Activated gamma-delta T cell treated with Interleukin-2 at 50 U/mL for 16 hours (primary cell): ENCODE results near the gene CFAP210.
"Not testable (repeated sequence)": the region's sequence is repeated elsewhere in the genome, so short reads cannot be mapped to it uniquely, and the experiment has no call there.

Experiments
- DNase-seq: peaks from one replicate; pipeline ENCODE4 v3.0.0-alpha.2; 2020

Gene CFAP210

DNA sequence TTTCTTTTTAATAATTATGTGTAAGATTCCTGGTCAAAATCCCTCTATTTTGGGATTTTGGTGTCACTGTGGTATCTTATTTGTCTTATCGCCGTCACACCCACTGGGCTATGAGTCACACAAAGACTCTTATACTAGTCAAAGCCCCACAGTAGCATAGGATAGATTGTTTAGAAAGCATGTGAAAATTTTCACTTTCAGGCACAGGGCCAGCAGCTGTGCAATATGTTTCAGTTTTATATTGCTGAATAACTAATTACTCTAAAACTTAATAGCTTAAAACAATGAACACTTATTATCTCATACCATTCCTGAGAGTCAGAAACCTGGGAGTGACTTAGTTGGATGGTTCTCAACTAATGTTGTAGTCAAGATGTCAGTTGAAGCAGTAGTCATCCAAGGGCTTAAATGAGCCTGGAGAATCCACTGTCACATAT is 24.0 kb downstream of the CFAP210 start:
- no peak for DNase-seq

DNA sequence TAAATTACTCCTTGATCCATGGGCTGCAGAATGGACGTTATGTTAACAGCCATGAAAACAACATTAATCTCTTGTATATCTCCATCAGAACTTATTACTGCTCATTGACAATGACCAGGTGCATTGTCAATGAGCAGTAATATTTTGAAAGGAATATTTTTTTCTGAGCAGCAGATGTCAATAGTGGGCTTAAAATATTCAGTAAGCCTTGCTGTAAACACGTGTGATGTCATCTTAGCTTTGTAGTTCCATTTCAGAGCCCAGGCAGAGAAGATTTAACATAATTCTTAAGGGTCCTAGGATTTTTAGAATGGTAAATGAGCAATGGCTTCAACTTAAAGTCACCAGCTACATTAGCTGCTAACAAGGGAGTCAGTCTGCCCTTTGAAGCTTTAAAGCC is 26.6 kb downstream of the CFAP210 start:
- no peak for DNase-seq

DNA sequence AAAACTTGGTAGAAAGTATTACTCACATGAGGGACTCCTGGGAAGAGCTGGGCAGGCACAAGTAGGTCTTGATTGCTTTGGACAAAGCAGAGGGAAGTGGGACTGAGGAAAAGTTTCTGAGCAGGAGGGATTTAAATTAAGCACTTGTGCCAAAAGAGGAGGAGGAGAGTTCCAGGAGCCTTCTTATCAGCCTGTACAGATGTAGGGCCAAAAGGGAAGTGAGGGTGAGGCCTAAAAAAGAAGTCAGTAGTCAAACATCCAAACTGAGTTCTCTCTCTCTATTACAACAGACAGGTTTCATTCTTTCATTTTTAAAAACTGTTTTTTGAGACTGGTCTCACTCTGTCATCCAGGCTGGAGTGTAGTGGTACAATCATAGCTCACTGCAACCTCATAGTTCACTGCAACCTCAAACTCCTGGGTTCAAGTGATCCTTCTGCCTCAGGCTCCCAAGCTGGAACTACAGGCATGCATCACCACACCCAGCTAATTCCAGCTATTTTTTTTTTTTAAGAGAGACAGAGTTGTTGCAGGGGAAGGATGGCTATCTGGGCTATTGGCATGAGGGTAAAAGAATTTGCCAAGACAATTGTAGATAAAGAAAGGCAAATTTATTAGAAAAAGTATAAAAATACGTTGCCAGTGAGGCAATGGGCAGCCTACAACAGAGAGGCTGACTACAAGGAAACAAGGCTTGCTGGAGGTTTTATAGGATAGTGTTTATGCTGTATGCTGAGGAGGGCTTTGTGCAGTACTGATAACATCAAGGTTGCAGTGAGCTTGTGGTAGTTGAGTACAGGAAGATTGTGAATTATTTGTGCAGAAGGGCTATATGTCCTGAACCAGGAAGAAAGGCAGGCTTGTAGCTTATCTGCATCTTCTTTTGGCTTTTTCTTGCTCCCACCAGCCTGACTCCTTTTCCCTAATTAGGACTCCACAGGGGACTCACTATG is 29.0 kb downstream of the CFAP210 start:
- DNase-seq, result no peak

DNA sequence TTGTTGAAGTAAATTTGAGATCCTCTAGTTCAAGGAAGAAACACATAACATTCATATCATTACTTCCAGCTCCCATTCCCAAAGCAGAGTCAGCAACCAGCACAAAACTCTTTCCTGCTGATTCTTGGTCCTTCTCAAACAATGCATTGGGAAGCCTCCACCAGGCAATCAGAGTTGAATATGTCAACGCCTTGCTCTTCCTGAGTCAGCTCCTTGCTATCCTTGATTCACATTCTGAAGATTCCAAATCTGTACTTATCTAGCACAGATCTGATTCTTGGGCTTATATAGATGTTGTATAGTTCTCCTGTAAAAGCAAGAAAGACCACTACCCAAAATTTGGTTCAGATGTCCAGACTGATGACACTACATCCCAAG is 29.6 kb downstream of the CFAP210 start:
- DNase-seq, result no peak

DNA sequence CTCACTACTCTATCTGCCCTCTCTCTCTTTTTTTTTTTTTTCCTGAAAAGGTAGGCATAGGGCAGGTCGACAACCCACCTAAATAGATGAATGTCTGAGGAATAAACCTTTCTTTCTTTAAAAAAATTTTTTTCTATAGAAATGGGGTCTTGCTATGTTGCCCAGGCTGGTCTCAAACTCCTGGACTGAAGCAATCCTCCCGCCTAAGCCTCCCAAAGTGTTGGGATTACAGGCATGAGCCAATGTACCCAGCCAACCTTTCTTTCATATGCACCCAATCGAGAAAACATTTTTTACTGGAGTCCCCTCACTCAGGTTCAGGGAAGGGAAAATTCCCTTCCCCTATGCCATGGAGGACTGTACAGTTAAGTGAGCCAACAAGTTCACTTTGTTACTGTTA is 31.0 kb downstream of the CFAP210 start:
- DNase-seq, result no peak

DNA sequence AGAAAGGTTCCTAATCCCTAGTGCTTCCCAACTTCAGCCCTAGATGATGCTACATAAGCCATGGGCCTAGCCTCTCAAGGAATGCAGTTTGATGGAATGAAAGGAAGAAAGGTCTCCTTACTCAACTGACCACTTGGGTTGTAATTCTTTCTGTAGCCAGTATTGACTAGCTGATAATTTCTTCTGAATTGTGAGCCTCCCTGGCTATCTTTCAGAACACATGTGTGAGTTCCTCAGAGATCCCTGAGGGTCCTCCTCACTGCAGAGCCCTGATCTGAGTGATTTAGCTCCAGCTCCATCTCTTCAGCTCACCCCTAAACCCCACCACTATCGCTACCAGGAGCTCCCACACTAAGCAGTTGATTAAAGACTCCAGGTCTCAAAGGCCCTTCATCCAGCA is 31.5 kb downstream of the CFAP210 start:
- no peak for DNase-seq

DNA sequence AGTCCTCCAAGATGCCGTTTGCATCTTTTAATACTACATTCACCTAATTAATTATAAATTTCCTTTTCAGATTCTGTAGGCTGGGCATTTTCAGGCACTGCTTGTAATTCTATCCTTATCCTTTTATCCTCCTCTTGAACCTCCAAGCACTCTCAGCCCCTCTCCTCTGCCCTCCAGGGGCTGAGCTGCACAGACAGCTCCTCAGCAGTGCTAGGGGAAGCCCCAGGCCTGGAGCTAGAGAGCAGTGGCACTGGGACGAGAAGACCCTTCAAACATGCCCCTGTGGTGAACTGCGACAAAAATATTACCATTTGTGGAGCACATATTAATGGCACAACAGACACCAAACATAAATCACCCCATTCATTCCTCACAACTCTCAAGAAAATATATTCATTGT is 32.9 kb downstream of the CFAP210 start:
- DNase-seq, result no peak

DNA sequence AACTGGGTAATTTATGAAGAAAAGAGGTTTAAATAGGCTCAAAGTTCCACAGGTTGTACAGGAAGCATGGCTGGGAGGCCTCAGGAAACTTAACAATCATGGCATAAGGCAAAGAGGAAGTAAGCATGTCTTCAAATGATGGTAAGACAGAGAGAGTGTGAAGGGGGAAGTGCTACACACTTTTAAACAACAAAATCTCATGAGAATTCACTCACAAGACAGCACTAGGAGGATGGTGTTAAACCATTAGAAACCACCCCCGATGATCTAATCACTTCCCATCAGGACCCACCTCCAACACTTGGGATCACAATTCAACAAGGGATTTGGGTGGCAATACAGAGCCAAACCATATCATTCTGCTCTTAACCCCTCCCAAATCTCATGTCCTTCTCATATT is 34.9 kb downstream of the CFAP210 start:
- no peak for DNase-seq

DNA sequence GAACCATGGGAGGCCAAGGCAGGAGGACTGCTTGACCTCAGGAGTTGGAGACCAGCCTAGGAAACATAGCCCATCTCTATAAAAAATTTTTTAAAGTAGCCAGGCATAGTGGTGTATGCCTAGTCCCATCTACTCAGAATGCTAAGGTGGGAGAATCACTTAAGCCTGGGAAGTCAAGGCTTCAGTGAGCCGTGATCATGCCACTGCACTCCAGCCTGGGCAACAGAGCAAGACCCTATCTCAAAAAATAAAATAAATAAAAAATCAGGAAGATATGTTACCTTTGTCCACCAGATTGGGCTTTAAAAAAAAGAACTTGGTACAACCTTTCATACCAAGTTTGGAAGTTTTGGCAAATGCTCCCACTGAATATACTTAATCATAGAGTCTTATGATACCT is 35.3 kb downstream of the CFAP210 start:
- DNase-seq, result no peak

DNA sequence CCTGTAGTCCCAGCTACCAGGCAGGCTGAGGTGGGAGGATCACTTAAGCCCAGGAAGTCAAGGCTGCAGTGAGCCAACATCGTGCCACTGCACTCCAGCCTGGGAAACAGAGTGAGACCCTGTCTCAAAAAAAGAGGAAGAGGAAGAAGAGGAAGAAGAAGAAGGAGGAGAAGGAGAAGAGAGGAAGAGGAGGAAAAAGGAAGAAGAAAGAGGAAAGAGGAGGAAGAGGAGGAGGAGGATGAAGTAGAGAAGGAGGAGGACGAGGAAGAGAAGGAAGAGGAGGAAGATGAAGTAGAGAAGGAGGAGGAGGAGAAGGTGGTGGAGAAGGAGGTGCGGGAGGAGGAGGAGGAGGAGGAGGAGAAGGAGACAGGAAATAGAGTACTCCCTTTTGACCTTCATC is 38.0 kb downstream of the CFAP210 start:
- no peak for DNase-seq

DNA sequence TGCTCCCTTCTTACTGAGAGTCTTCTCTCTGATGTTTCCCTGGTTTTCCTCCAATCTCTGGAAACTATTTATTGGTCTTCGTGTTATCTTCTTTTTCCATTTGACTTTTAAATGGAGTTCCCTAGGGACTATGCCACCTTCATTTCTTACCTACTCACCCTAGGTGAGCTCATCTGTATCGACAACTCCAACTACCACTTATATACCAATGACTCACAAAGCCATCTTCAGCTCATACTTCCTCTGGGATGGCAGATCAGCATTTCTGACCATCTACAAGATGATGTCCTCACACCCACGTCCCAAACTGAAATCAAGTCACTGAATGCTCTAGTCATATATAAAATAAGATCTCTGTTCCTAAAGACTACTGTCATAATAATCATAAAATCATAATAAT is 40.6 kb downstream of the CFAP210 start:
- no peak for DNase-seq

DNA sequence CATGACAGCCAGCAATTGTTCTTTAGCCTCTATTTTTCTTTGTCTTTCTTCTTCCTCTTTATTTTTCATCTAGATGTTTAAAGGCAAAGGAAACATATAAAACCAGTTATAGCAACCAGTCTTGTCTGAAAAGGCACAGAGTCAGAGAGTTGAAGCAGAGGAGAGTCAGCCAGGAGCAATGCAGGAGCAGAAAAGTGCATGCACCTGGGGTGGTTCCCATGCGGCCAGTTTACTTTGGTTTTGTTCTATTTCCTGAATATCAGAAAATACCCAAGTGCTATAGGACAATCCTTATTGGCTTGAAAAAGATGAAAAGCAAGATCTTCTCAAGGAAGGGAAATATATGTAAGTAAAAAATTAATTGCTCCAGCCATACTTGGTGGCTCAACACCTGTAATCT is 44.9 kb downstream of the CFAP210 start:
- no peak for DNase-seq

DNA sequence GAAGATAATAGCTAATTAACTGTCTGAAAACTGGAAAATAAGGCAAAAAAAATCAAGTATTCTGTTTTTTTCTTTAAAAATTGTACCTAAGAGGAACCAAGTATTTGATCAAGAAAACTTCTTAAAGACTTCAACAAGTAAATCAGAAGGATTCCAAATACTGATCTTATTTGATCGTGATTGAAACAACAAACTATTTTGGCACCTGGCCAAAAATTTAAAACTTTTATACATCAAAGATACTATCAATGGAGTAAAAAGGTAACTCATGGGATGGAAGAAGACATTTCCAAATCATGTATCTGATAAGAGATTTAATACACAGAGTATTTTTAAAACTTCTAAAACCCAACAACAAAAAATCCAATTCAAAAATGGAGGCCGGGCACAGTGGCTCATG is 46.7 kb downstream of the CFAP210 start:
- no peak for DNase-seq

DNA sequence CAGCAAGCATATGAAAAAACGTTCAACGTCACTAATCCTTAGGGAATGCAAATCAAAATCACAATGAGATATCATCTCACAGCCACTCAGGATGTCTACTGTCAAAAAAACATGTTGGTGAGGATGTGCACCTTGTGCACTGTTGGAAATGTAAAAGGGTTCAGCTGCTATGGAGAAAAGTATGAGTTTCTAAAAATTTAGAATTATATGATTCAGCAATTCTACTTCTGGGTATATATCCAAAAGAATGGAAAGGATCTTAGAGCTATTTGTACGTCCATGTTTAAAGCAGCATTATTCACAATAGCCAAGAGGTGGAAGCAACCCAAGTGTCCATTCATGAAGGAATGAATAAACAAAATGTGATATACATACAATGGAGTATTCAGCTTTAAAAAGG is 50.0 kb downstream of the CFAP210 start:
- DNase-seq, result no peak

DNA sequence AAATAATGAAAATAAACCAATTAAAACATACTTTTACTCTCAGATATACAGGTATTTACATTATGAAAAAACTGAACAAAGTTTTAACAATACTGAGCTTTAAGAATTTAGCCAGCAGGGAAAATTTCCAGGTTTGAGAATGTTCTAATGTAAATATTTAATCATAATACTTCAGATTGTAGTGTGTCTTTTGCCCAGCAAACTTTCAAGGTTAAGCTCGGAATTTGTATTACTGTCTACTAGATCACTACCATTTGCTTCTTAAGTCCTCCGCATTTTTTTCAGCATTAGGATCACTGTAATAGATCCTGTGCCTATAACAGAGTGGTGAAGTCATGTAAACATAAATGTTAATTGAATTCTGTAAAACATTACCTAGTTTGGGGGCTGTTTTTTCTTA is 52.7 kb downstream of the CFAP210 start:
- DNase-seq, result no peak

DNA sequence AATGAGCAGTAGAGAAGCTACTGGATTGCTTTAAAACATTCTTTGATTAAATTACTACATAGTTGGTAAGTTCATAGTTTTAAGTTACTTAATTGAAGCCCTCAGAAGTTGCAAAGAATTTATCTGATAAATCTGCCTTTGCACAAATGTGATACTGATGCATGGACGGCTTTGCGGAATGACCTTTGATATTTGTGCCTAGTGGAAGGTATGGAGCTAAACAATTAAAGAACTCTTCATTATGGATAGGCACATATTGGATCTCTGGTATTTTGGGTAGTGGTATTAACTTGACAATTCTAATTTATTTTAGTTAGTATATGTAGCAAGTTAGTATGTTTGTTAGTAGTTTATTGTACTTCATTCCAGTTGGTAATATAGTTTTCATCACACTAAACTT is 54.1 kb downstream of the CFAP210 start:
- no peak for DNase-seq

DNA sequence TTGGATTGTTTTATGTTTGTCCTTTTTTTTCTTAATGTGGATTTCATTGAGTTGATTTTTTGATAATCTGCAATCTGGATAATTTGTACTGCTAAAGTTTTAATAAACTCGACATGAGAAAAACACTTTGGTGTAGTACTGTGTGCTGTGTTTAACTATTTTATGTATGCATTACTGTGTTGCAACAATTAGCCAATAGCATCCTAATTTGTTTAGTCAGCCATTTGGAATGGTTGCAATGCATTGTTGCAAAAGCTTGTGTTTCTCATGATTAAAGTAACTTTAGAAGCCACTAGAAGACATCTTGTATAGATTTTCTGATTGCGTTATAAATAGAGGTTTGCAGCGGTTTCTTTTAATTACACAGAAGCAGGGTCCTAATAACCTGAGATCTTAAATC is 56.6 kb downstream of the CFAP210 start:
- DNase-seq, result no peak

DNA sequence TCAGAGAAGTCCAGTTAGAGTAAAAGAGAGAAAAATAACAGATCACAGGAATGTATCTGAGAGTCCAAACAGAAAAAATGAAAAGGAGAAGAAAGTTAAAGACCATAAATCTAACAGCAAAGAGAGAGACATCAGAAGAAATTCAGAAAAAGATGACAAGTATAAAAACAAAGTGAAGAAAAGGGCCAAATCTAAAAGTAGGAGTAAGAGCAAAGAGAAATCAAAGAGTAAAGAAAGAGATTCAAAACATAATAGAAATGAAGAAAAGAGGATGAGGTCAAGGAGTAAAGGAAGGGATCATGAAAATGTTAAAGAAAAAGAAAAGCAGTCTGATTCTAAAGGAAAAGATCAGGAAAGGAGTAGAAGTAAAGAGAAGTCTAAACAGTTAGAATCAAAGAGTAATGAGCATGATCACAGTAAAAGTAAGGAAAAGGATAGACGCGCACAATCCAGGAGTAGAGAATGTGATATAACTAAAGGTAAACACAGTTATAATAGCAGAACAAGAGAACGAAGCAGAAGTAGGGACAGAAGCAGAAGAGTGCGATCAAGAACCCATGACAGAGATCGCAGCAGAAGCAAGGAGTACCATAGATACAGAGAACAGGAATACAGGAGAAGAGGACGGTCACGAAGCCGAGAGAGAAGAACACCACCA is 57.6 kb downstream of the CFAP210 start:
- DNase-seq, result no peak

DNA sequence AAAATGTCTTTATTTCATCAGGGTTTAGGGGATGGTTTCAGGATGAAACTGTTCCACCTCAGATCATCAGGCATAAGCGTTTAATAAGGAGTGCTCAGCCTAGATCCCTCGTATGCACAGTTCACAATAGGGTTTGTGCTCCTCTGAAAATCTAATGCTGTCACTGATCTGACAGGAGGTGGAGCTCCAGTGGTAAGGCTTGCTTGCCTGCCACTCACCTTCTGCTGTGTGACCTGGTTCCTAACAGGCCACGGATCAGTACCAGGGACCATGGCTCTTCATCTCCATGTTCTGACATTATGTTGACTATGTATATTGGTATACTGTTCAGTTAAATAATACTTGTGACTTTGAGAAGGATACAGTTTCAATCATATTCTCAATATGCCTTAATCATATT is 68.4 kb downstream of the CFAP210 start:
- no peak for DNase-seq

DNA sequence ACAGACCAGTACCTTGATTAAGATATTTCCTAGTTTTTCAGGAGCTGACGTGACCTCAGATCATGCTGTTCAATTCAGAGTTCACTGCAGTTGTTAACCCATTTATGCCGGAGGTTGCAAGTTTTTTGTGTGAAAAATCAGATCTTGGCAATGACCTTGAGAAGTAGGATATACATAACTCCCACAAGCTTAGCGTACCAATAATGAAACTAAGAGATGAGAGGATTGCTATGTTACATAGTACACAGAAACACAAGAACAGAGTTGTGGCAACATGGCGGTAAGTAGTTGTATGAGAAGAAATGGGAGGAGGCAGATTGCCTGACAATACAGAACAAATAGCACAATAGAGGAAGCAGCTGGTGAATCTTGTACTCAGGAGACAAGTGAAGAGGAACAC is 71.0 kb downstream of the CFAP210 start:
- no peak for DNase-seq

DNA sequence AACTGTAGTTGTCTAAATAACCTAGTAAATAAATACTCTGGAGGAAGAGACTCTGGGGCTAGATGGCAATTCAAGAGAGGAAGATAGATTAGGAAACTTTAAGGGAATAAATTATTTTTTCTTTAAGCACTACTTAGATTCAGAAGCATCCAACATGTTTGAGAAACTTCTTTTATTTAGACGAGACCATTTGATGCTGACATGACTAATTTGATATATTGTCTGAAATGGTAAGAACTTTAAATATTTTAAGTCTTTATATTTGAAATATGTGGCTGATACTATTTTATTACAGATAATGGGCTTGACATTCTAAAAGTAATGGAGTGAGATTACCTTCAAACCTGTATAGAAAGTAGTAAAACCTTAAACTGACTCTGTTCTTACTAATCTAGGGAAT is 73.7 kb downstream of the CFAP210 start:
- DNase-seq, result no peak

DNA sequence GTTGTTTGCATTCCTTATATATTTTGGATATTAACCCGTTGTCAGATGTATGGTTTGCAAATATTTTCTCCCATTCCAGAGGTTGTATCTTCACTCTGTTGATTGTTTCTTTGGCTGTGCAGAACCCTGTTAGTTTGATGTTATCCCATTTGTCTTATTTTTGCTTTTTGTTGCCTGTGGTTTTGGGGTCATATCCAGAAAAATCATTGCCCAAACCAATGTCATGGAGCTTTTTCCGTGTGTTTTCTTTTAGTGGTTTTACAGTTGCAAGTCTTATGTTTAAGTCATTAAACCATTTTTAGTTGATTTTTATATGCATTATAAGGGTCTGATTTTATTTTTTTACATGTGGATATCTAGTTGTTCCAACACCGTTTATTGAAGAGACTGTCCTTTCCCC is 74.3 kb downstream of the CFAP210 start:
- DNase-seq, result no peak

DNA sequence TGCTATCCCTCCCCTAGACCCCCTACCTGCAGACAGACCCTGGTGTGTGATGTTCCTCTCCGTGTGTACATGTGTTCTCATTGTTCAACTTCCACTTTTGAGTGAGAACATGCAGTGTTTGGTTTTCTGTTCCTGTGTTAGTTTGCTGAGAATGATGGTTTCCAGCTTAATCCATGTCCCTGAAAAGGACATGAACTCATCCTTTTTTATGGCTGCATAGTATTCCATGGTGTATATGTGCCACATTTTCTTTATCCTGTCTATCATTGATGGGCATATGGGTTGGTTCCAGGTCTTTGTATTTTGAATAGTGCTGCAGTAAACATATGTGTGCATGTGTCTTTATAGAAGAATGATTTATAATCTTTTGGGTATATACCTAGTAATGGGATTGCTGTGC is 78.2 kb downstream of the CFAP210 start:
- DNase-seq, result not testable (repeated sequence)

DNA sequence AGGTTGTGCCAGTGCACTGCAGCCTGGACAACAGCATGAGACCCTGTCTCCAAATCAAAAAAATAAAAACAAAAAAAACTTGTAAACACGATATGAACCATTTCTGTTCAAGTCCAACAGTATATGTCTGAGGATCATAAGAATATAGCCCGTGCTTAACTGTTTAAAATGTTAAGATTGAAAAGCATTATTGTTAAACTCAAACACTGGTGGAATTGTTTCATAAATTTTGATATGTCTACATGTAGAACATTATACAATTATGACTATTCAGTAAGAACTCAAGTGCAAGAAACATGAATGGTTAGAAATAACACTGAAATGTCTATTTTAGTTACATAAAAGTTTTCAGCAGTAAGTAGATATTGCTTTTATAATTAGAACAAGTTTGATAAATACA is 80.3 kb downstream of the CFAP210 start:
- no peak for DNase-seq

DNA sequence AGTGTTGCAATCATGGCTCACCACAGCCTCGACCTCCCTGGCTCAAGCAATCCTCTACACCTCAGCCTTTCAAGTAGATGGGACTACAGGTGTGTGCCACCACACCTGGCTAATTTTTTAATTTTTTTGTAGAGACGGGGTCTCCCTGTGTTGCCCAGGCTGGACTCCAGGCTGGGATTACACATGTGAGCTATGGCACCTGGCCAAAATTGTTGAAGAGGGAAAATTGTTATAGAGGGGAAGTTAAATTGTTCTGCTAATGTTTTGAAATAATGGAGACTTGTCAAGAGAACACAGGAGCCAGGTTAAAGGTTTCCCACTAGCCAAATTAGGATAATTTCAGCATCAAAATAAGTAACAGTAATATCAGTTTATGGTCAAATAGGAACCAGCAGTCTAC is 84.9 kb downstream of the CFAP210 start:
- DNase-seq, result no peak
